Common myeloid progenitor, CD34-positive (primary cell): ENCODE results near the gene SNX33.
"Not testable (repeated sequence)": the region's sequence is repeated elsewhere in the genome, so short reads cannot be mapped to it uniquely, and the experiment has no call there.

Experiments used
- CTCF ChIA-PET: fragments of 350-600 bp; sonication (Branson Sonifier 250); formaldehyde crosslinking; loops from one replicate; lab custom pipeline; 2021; ENCODE audit warnings: antibody characterized with exemption; lab: Charles Lee
- POLR2A ChIA-PET: fragments of 350-600 bp; sonication (Branson Sonifier 250); formaldehyde crosslinking; loops from one replicate; lab custom pipeline; 2021; ENCODE audit warnings: antibody characterized with exemption; lab: Charles Lee
- DNase-seq, 3 donors: peaks; one replicate each; pipeline versions ENCODE4 v3.0.0 to v3.0.0-alpha.2; 2013
- H3K27ac ChIP-seq, 2 experiments: 1 replicate in 1 of 2; 2 replicates in 1 of 2; pipeline ENCODE4 v1.7.0; 2013; ENCODE audit warnings: inconsistent platforms in 2 of 2, low read length in 2 of 2, mild to moderate bottlenecking in 2 of 2, low read depth in 1 of 2, moderate library complexity in 1 of 2; ENCODE audit not compliant: severe bottlenecking in 2 of 2, insufficient read depth in 1 of 2, poor library complexity in 1 of 2
- H3K27me3 ChIP-seq, 5 experiments: replicated peaks in 2 of 5; 1 replicate in 3 of 5; 2 replicates in 2 of 5; pipeline versions ENCODE4 v1.6.1 to v1.7.0; 2013; ENCODE audit warnings: low read length in 4 of 5, mild to moderate bottlenecking in 2 of 5, moderate library complexity in 2 of 5, inconsistent platforms in 1 of 5; ENCODE audit not compliant: insufficient read depth in 5 of 5, control insufficient read depth in 4 of 5
- H3K36me3 ChIP-seq, 4 experiments: 1 replicate in 2 of 4; 2 replicates in 2 of 4; pipeline versions ENCODE4 v1.6.1 to v1.7.0; 2013; ENCODE audit warnings: low read length in 3 of 4, control low read depth in 1 of 4, mild to moderate bottlenecking in 1 of 4; ENCODE audit not compliant: control insufficient read depth in 4 of 4, insufficient read depth in 4 of 4
- H3K4me1 ChIP-seq, 4 experiments: 1 replicate in 3 of 4; 2 replicates in 1 of 4; pipeline versions ENCODE4 v1.6.1 to v1.7.1; 2013; ENCODE audit warnings: low read length in 3 of 4, mild to moderate bottlenecking in 3 of 4, control low read depth in 1 of 4, inconsistent platforms in 1 of 4, moderate library complexity in 1 of 4; ENCODE audit not compliant: control insufficient read depth in 4 of 4, insufficient read depth in 4 of 4; ENCODE audit errors: control extremely low read depth in 1 of 4
- H3K4me3 ChIP-seq, 7 experiments: 1 replicate in 4 of 7; 2 replicates in 3 of 7; pipeline versions ENCODE4 v1.5.1 to v1.7.0; 2013; ENCODE audit warnings: mild to moderate bottlenecking in 7 of 7, low read length in 6 of 7, moderate library complexity in 6 of 7, inconsistent platforms in 2 of 7, low read depth in 2 of 7, control low read depth in 1 of 7; ENCODE audit not compliant: insufficient read depth in 4 of 7, control insufficient read depth in 1 of 7; ENCODE audit errors: extremely low read depth in 1 of 7
- H3K9me3 ChIP-seq, 5 experiments: 1 replicate in 4 of 5; 2 replicates in 1 of 5; pipeline versions ENCODE4 v1.6.1 to v1.7.1; 2013; ENCODE audit warnings: low read length in 4 of 5, mild to moderate bottlenecking in 2 of 5, inconsistent platforms in 1 of 5, low read depth in 1 of 5, moderate library complexity in 1 of 5; ENCODE audit not compliant: control insufficient read depth in 4 of 5, insufficient read depth in 2 of 5; ENCODE audit errors: control extremely low read depth in 1 of 5
- WGBS: methylation state at CpG from one replicate; pipeline ENCODE4 v1.1.5; 2013; ENCODE audit not compliant: insufficient coverage; 5-methylcytosine and 5-hydroxymethylcytosine counted together

The SNX33 gene

GRCh38 chr15:75676688-75677464 lies 29.2 kb downstream of the SNX33 start:
- Histone ChIP-seq H3K36me3 (no peaks in the 10 kb centered on the region), H3K27ac (no peak overlapping the region), H3K4me1 (no peaks in the 10 kb centered on the region), H3K4me3 (no peak overlapping the region), H3K9me3 (no peaks in the 10 kb centered on the region), H3K27me3 (peaks cover 0 to 2% (median 0%) of the 10 kb centered on the region in 5 experiments)
- DNase-seq = no peak
- ChIA-PET CTCF (interaction anchor here (0.9 to 3.5 kb wide), 5 partner anchors 9 to 84 kb away, joined by 3 to 14 read pairs (median 3); no protein-coding TSS in a partner anchor), POLR2A (no interaction called here)
- 95% methylated on average over 30 of the region's 30 CpGs for WGBS

- Histone ChIP-seq H3K27me3 (peaks cover 0 to 2% (median 0%) of the 10 kb centered on the region in 5 experiments), H3K4me3 (no peak overlapping the region), H3K27ac (no peak overlapping the region), H3K36me3 (no peaks in the 10 kb centered on the region), H3K9me3 (no peaks in the 10 kb centered on the region), H3K4me1 (no peaks in the 10 kb centered on the region)
- CTCF ChIA-PET = interaction anchor here (0.9 to 3.5 kb wide), 4 partner anchors 8 to 169 kb away, joined by 3 to 14 read pairs (median 4); no protein-coding TSS in a partner anchor
- POLR2A ChIA-PET = no interaction called here
- 96% methylated on average over 16 of the region's 16 CpGs for WGBS
- DNase-seq = no peak
Observed at GRCh38 chr15:75677465-75678323, 30.0 kb downstream of the SNX33 start.

- H3K9me3 ChIP-seq, H3K27ac ChIP-seq, DNase-seq, H3K36me3 ChIP-seq, H3K27me3 ChIP-seq, H3K4me3 ChIP-seq, POLR2A ChIA-PET, H3K4me1 ChIP-seq: not testable (repeated sequence)
- CTCF ChIA-PET = interaction anchor here (1.0 to 1.4 kb wide), 2 partner anchors 169 to 311 kb away, joined by 3 to 4 read pairs; no protein-coding TSS in a partner anchor
- WGBS = 94% methylated on average over 2 of the region's 6 CpGs
Observed at GRCh38 chr15:75678324-75678690, 30.6 kb downstream of the SNX33 start.

- no peaks in the 10 kb centered on the region for H3K4me1 ChIP-seq
- ChIA-PET POLR2A (interaction anchor here (0.9 kb wide), 1 partner anchor 87 kb away, joined by 3 read pairs; no protein-coding TSS in a partner anchor), CTCF (interaction anchor here (1.0 kb wide), 1 partner anchor 172 kb away, joined by 3 read pairs; no protein-coding TSS in a partner anchor)
- H3K36me3 ChIP-seq = no peaks in the 10 kb centered on the region
- no peak for DNase-seq
- peaks cover 0 to 7% (median 1%) of the 10 kb centered on the region in 5 experiments for H3K27me3 ChIP-seq
- no peaks in the 10 kb centered on the region for H3K9me3 ChIP-seq
- no peak overlapping the region for H3K27ac ChIP-seq
- WGBS = 93% methylated on average over 11 of the region's 11 CpGs
- no peak overlapping the region for H3K4me3 ChIP-seq
Observed at GRCh38 chr15:75680007-75680789, 32.5 kb downstream of the SNX33 start.

GRCh38 chr15:75682181-75683135 lies 34.7 kb downstream of the SNX33 start:
- Histone ChIP-seq H3K4me3 (no peak overlapping the region), H3K27me3 (peaks cover 0 to 10% (median 6%) of the 10 kb centered on the region in 5 experiments), H3K27ac (no peak overlapping the region), H3K9me3 (no peaks in the 10 kb centered on the region), H3K36me3 (no peaks in the 10 kb centered on the region), H3K4me1 (no peaks in the 10 kb centered on the region)
- POLR2A ChIA-PET = no interaction called here
- CTCF ChIA-PET = interaction anchor here (0.8 to 2.3 kb wide), 10 partner anchors 9 to 319 kb away, joined by 3 to 13 read pairs (median 4); no protein-coding TSS in a partner anchor
- 97% methylated on average over 30 of the region's 40 CpGs for WGBS
- no peak for DNase-seq
